HG02884 (cell line): ENCODE measurements around the gene HBA2.
"Not testable (repeated sequence)": the region's sequence is repeated elsewhere in the genome, so short reads cannot be mapped to it uniquely, and the experiment has no call there.

Experiments used
- ATAC-seq: cut with Tn5 transposase; IDR thresholded peaks from one replicate; pipeline ENCODE4 v1.9.1; 2021; ENCODE audit warnings: mild to moderate bottlenecking, moderate library complexity; ENCODE audit not compliant: unreplicated experiment

Gene HBA2

DNA sequence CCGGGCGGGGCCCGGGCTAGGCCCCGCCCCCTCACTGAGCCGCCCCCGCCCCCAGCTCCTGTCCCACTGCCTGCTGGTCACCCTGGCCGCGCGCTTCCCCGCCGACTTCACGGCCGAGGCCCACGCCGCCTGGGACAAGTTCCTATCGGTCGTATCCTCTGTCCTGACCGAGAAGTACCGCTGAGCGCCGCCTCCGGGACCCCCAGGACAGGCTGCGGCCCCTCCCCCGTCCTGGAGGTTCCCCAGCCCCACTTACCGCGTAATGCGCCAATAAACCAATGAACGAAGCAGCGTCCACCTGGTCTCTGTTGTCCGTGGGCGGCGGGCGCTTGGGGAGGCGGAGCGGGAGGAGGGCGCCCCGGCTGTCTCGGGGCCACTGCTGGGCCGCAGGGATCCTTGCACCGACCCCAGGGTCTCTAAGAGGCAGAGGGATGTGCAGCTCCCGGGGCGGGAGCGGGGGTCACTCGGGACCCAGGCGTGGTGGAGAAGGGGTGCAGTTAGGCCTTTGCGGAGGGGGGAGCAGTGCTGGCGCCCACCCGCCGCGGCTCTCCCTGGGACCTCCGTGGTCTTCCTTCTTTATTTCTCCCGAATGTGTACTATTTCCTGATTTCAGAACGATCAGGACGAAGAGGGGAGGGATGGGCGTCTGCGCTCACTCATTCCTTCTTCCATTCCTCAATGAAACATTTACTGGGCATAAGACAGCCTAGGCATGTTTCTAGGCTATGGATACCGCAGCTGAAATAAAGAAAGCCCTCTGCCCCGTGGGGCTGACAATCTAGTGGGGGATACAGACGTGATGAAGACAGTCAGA is 18.3 kb upstream of the HBA2 start:
- ATAC-seq = no peak

GRCh38 chr16:155031-155398 is 17.7 kb upstream of the HBA2 start:
- no peak for ATAC-seq

DNA sequence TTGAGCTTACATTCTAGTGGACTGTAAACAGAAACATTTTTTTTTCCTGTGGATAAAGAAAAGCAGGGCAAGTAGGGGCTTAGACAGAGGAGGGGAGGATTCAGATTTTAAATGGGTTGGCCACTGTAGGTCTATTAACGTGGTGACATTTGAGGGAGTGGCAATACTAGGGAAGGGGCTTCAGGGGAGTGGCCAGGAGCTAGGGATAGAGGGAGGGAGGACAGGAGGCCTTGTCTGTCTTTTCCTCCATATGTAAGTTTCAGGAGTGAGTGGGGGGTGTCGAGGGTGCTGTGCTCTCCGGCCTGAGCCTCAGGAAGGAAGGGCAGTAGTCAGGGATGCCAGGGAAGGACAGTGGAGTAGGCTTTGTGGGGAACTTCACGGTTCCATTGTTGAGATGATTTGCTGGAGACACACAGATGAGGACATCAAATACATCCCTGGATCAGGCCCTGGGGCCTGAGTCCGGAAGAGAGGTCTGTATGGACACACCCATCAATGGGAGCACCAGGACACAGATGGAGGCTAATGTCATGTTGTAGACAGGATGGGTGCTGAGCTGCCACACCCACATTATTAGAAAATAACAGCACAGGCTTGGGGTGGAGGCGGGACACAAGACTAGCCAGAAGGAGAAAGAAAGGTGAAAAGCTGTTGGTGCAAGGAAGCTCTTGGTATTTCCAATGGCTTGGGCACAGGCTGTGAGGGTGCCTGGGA is 13.4 kb upstream of the HBA2 start:
- ATAC-seq = no peak

- not testable (repeated sequence) for ATAC-seq
Observed at GRCh38 chr16:160242-160641, 12.4 kb upstream of the HBA2 start.

DNA sequence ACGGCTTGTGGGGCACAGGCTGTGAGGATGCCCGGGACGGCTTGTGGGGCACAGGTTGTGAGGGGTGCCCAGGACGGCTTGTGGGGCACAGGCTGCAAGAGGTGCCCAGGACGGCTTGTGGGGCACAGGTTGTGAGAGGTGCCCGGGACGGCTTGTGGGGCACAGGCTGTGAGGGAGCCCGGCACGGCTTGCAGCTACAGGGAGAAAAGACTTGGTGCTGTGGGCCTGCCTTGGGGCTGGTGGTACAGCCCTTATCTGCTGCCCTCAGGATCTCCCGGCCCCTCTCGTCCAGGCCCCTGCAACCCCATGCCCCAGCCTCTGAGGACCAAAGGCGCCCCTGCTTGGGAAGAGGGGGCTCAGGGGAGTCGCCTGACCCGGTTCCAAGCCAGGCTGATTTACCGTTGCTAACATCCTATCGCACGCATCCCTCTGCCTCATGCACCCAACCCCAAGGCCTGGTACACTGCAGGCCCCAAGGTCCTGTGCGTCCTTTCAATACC is 11.9 kb upstream of the HBA2 start:
- no peak for ATAC-seq

DNA sequence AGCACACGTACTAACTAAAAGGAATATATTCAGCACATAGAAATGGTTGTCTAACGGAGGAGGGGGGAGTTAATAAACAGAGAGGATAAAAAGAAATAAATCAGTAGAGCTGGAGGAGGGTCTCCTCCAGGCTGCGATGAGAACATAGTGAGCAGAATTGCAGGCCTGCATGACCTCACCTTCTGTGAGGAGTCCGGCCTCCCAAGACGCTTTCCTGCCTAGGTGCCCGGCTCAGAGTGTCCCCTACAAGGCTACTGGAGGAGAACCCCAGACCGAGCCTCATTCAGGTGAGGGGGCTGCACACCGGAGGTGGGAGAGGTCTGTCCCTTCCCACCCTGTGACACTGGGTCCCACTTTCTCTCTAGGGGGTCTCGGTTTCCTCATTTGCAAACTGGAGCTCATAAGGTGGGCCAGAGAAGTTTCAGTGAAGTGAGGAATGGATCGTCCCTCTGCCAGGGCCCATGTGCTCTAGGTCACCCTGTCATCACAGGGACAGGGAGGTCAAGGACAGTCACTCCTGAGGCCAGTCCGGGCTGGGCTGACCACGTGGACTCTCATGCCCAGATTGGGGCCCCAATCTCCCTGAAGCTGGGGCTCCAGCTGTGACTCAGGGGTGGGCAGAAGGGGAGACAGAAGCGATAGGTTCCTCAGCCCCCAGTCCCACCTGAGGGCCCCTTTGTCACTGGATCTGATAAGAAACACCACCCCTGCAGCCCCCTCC is 10.2 kb upstream of the HBA2 start:
- no peak for ATAC-seq

DNA sequence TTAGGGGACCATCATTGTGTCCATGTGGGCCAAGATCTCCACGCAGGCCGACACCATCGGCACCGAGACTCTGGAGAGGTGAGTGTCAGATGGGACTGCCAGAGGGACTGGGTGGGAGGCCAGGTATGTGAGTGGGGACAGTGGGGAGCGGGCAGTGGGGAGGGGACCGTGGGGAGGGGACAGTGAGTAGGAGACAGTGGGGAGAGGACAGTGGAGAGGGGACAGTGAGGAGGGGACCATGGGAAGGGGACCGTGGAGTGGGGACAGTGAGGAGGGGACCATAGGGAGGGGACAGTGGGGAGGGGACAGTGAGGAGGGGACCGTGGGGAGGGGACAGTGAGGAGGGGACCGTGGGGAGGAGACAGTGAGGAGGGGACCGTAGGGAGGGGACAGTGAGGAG is 9.5 kb upstream of the HBA2 start:
- ATAC-seq = not testable (repeated sequence)

GRCh38 chr16:163696-164095 is 9.0 kb upstream of the HBA2 start:
- ATAC-seq = not testable (repeated sequence)

- ATAC-seq = not testable (repeated sequence)
Observed at GRCh38 chr16:164134-164823, 8.4 kb upstream of the HBA2 start.

DNA sequence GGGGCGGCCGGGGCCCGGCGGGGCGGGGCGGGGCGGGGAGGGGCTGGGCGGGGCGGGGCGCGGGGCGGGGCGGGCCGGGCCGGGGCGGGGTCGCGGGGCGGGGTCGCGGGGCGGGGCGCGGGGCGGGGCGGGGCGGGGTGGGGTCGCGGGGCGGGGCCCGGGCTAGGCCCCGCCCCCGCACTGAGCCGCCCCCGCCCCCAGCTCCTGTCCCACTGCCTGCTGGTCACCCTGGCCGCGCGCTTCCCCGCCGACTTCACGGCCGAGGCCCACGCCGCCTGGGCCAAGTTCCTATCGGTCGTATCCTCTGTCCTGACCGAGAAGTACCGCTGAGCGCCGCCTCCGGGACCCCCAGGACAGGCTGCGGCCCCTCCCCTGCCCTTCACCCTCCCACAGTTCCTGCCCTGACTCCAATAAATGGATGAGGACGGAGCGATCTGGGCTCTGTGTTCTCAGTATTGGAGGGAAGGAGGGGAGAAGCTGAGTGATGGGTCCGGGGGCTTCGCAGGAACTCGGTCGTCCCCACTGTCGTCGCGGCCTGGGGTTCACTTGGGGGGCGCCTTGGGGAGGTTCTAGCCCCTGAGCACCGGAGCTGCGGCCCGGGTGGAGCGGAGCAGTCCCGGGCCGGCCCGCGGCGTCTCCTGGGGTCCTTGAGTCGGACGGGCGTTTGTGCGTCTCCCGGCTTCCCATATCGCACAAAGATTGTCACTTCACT is 7.7 kb upstream of the HBA2 start:
- ATAC-seq = no peak

DNA sequence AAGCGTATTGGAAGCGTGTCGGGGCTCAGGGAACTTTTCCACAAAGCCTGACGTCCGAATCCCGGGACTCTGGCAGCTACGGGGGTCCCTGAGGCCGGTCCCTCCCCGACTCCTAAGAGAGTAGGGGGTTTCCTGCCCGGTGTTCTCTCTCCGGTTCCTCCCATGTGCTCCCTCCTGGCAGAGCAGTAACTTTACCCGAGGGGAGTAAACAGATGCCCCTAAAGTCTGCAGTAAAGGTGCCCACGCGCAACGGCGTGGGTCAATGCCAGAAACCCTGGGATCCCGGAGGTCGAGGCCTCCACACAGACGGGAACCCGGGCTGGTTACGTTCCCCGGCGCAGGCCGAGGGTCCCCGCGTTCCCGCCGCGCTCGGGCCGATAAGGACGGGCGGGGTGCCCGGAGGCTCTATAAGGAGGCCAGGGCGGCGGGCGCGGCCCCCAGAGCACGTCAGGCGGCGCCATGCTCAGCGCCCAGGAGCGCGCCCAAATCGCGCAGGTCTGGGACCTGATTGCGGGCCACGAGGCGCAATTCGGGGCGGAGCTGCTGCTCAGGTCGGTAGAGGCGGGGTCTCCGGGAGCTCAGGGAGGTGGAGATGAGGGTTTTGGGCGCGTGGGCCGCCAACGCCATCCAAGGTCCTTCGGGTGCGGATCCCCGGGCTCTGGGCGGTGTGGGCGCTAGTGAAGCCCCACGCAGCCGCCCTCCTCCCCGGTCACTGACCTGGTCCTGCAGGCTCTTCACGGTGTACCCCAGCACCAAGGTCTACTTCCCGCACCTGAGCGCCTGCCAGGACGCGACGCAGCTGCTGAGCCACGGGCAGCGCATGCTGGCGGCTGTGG is 6.9 kb upstream of the HBA2 start, which contains the start of gene HBM:
Gene HBM, plus strand, starts transcription at position 440 of the 836 bp plus-strand sequence. Its CDS starts 20 bp downstream, at position 460.
- no peak for ATAC-seq

DNA sequence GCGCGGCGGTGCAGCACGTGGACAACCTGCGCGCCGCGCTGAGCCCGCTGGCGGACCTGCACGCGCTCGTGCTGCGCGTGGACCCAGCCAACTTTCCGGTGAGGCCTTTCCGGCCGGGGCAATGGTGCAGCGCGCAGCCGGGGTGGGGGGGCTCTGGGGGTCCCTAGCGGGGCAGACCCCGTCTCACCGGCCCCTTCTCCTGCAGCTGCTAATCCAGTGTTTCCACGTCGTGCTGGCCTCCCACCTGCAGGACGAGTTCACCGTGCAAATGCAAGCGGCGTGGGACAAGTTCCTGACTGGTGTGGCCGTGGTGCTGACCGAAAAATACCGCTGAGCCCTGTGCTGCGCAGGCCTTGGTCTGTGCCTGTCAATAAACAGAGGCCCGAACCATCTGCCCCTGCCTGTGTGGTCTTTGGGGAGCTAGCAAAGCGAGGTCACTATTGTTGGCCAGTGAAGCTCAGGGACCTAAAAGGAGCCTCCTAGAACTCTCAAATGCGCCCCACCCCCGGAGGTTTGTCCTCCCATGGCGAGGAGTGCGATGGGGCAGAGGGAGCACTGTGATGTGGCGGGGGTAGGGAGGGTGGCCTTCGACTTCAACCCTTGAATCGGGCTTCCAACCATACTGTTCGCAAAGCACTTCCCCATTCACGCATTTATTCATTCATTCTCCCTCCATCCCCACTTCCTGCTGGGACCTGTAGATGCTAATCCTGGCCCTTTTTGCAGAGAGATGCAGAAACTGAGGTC is 6.1 kb upstream of the HBA2 start:
- no peak for ATAC-seq

DNA sequence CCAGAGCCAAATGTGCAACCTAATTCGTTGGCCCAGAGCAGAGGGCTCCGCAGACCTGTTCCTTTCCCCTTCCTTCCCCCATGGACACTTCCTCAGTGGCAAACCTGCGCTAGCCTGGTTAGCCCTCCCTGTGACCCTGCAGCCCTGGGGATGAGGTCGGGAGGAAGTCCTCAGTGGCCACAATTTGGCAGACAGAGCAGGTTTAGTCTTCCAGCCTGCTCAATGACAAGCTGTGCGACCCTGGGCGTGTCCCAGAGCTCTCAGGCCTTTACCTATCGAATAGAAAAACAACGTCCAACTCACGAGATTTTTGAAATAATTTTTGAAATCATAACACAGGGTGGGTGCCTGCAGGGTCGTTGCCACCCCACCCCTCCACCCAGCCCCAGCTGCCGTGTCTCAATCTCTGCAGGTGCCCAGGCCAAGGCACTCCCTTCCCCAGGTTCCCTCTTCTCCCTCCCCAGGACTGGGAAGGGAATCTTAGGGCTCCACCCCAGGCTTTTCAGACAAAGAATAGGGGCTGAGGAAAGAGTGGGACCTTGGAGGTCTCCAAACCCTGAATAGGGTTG is 5.5 kb upstream of the HBA2 start:
- ATAC-seq = no peak

GRCh38 chr16:168424-168823 is 4.3 kb upstream of the HBA2 start:
- no peak for ATAC-seq

DNA sequence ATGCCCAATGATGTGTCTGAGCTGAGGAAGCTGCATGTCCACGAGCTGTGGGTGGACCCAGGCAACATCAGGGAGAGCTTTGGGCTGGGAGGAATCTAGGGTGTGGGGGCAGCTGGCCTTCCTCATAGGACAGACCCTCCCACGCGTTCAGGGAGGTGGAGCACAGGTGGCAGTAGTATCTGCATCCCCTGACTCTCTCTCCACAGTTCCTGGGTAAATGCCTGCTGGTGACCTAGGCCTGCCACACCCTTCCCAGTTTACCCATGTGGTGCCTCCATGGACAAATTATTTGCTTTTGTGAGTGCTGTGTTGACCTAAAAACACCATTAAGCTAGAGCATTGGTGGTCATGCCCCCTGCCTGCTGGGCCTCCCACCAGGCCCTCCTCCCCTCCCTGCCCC is 3.7 kb upstream of the HBA2 start:
- ATAC-seq = no peak

GRCh38 chr16:170088-170507 is 2.6 kb upstream of the HBA2 start:
- not testable (repeated sequence) for ATAC-seq

GRCh38 chr16:170788-171187 is 1.9 kb upstream of the HBA2 start:
- no peak for ATAC-seq

DNA sequence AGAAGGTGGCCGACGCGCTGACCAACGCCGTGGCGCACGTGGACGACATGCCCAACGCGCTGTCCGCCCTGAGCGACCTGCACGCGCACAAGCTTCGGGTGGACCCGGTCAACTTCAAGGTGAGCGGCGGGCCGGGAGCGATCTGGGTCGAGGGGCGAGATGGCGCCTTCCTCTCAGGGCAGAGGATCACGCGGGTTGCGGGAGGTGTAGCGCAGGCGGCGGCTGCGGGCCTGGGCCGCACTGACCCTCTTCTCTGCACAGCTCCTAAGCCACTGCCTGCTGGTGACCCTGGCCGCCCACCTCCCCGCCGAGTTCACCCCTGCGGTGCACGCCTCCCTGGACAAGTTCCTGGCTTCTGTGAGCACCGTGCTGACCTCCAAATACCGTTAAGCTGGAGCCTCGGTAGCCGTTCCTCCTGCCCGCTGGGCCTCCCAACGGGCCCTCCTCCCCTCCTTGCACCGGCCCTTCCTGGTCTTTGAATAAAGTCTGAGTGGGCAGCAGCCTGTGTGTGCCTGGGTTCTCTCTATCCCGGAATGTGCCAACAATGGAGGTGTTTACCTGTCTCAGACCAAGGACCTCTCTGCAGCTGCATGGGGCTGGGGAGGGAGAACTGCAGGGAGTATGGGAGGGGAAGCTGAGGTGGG is 657 bp downstream of the HBA2 start:
- ATAC-seq = not testable (repeated sequence)
